ENCODE results near the gene MYPOP. TPM values are rescaled to one million over a fixed set of nuclear protein-coding genes. Genes with fewer than 3 reads are reported as not detected.
A peak's percentile ranks its signal among the peaks of the same experiment; 100 is the strongest.

Gene MYPOP
- total and polyA plus RNA-seq, 9 of the 15 experiments (the other 6 are each of a cell fraction or from before 2014, with no cell fraction given): 0.32 to 7.6 (median 1.6) TPM

DNA sequence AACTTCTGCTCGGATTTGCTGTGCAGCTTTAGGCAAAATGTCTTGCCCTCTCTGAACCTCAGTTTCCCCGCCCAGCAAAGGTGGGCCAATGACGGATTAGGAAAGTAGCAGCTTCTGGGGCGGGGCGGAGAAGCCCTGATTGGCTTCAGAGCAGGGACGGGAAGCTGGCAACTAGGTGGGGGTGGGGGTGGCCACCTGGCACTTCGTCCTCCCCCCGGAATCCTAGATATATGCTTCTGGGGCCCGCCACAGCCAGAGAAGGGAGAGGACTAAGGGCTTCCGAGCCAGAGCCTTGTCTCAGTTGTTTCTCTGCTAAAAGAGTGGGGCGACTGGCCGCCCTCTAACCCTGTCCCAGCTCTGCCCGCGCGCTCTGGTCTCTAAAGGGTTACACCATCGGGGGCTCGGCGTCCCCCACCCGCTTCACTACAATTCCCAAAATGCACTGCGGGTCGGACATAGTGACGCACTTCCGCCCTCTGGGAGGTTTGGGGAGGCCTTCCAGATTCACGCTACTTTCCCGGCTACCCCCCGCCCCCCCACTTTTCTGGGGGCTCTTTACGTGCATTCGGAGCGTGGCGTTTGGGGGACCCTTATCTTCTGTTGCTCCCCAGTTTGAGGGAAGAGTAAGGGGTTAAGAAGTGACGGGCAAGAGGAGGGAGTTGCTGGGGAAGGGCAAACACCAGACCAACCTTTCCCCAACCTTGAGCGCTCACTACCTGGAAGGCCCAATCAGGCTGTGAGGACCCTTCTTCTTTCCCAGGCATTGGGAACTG, 15.8 kb downstream of the MYPOP start (continued):
- TF ChIP-seq, protein P1, sequence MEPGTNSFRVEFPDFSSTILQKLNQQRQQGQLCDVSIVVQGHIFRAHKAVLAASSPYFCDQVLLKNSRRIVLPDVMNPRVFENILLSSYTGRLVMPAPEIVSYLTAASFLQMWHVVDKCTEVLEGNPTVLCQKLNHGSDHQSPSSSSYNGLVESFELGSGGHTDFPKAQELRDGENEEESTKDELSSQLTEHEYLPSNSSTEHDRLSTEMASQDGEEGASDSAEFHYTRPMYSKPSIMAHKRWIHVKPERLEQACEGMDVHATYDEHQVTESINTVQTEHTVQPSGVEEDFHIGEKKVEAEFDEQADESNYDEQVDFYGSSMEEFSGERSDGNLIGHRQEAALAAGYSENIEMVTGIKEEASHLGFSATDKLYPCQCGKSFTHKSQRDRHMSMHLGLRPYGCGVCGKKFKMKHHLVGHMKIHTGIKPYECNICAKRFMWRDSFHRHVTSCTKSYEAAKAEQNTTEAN (CRISPR knock-in tag; IDR thresholded peaks at IDR 0.05): no peak
- TF ChIP-seq RFX7 (CRISPR knock-in tag; IDR thresholded peaks at IDR 0.05) (no peak), MYC (IDR thresholded peaks at IDR 0.05; ENCODE audit: low read depth, low read length) (no peak; the same call in 1 of the 2 replicates), MYC (CRISPR knock-in tag; IDR thresholded peaks at IDR 0.05; ENCODE audit: borderline replicate concordance, low read depth) (0 out of 2 replicates have a peak, but pooled peaks have one; percentile 10), FOXA3 (CRISPR knock-in tag; conservative IDR thresholded peaks at IDR 0.05 in 1 of 2, IDR thresholded peaks at IDR 0.05 in 1 of 2) (no peak; a peak in 1 of 4 replicates), MTA1 (IDR thresholded peaks at IDR 0.05; ENCODE audit: borderline replicate concordance) (peak; percentile 42; the same call in 1 of the 2 replicates), ZNF696 (CRISPR knock-in tag; conservative IDR thresholded peaks at IDR 0.05) (no peak), ARNT (IDR thresholded peaks at IDR 0.05) (no peak), ZNF212 (CRISPR knock-in tag; IDR thresholded peaks at IDR 0.05) (no peak), HNRNPK (IDR thresholded peaks at IDR 0.05; ENCODE audit: low read depth, low read length, poor library complexity, severe bottlenecking) (no peak), RB1 (IDR thresholded peaks at IDR 0.05; ENCODE audit: low read depth) (peak; percentile 60; the same call in 1 of the 2 replicates), ELF2 (CRISPR knock-in tag; IDR thresholded peaks at IDR 0.05) (no peak), ZNF668 (CRISPR knock-in tag; IDR thresholded peaks at IDR 0.05) (no peak), ZNF23 (CRISPR knock-in tag; IDR thresholded peaks at IDR 0.05) (no peak), SMAD3 (CRISPR knock-in tag; conservative IDR thresholded peaks at IDR 0.05) (no peak), SOX6 (IDR thresholded peaks at IDR 0.05) (peak; percentile 35; the same call in 1 of the 2 replicates), EHMT2 (IDR thresholded peaks at IDR 0.05) (no peak), ILF3 (IDR thresholded peaks at IDR 0.05; ENCODE audit: borderline replicate concordance) (no peak), ZNF3 (CRISPR knock-in tag; IDR thresholded peaks at IDR 0.05) (no peak), ZNF444 (CRISPR knock-in tag; IDR thresholded peaks at IDR 0.05) (no peak), CCNT2 (IDR thresholded peaks at IDR 0.05; ENCODE audit: borderline replicate concordance, extremely low read depth, insufficient read length, low read depth, low read length) (no peak), CBX8 (IDR thresholded peaks at IDR 0.05; ENCODE audit: borderline replicate concordance, extremely low read depth, low read depth, low read length, poor library complexity, severe bottlenecking) (no peak)
- TF ChIP-seq, protein P2, sequence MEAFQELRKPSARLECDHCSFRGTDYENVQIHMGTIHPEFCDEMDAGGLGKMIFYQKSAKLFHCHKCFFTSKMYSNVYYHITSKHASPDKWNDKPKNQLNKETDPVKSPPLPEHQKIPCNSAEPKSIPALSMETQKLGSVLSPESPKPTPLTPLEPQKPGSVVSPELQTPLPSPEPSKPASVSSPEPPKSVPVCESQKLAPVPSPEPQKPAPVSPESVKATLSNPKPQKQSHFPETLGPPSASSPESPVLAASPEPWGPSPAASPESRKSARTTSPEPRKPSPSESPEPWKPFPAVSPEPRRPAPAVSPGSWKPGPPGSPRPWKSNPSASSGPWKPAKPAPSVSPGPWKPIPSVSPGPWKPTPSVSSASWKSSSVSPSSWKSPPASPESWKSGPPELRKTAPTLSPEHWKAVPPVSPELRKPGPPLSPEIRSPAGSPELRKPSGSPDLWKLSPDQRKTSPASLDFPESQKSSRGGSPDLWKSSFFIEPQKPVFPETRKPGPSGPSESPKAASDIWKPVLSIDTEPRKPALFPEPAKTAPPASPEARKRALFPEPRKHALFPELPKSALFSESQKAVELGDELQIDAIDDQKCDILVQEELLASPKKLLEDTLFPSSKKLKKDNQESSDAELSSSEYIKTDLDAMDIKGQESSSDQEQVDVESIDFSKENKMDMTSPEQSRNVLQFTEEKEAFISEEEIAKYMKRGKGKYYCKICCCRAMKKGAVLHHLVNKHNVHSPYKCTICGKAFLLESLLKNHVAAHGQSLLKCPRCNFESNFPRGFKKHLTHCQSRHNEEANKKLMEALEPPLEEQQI (IDR thresholded peaks at IDR 0.05): no peak
- TF ChIP-seq, protein P3, sequence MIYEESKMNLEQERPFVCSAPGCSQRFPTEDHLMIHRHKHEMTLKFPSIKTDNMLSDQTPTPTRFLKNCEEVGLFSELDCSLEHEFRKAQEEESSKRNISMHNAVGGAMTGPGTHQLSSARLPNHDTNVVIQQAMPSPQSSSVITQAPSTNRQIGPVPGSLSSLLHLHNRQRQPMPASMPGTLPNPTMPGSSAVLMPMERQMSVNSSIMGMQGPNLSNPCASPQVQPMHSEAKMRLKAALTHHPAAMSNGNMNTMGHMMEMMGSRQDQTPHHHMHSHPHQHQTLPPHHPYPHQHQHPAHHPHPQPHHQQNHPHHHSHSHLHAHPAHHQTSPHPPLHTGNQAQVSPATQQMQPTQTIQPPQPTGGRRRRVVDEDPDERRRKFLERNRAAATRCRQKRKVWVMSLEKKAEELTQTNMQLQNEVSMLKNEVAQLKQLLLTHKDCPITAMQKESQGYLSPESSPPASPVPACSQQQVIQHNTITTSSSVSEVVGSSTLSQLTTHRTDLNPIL (CRISPR knock-in tag; IDR thresholded peaks at IDR 0.05): no peak
